ENCODE measurements around the gene SRSF7. TPM values are rescaled to one million over a fixed set of nuclear protein-coding genes. Genes with fewer than 3 reads are reported as not detected.
A peak's percentile ranks its signal among the peaks of the same experiment; 100 is the strongest.
"Not testable (repeated sequence)": the region's sequence is repeated elsewhere in the genome, so short reads cannot be mapped to it uniquely, and the experiment has no call there.

The SRSF7 gene
- 45.9 TPM for total RNA-seq
- long read RNA-seq, transcript SRSF7-201 (8 exons, 2,489 nt) = major isoform, 16 of 36 reads
- long read RNA-seq, transcript SRSF7-208 (7 exons, 1,903 nt) = minor isoform, 7 of 36 reads
- long read RNA-seq, partial matches to known transcripts = 2 of 36 reads
- long read RNA-seq, other reads (novel, unspliced or antisense) = 3 of 36 reads

- DNase-seq (peak; percentile 98), ATAC-seq (ENCODE audit: poor library complexity) (peak; percentile 95)
- intact Hi-C loops (cut with DNase I) = no loop called here
Measured at GRCh38 chr2:38750891-38751595, at the start of gene SRSF7. SRSF7 (minus strand) TSS chr2:38751361; CDS start chr2:38751256, 105 bp downstream.

GRCh38 chr2:38797953-38798352 lies 46.8 kb upstream of the SRSF7 start:
- DNase-seq (no peak), ATAC-seq (ENCODE audit: poor library complexity) (no peak)
- intact Hi-C loops (cut with DNase I) = no loop called here

GRCh38 chr2:38797250-38797676 lies 46.1 kb upstream of the SRSF7 start:
- ATAC-seq (ENCODE audit: poor library complexity) (no peak), DNase-seq (no peak)
- intact Hi-C loops (cut with DNase I) = no loop called here

GRCh38 chr2:38795016-38795415 lies 43.9 kb upstream of the SRSF7 start:
- DNase-seq; intact Hi-C loops (cut with DNase I); ATAC-seq (ENCODE audit: poor library complexity): not testable (repeated sequence)

GRCh38 chr2:38794235-38794946 lies 43.2 kb upstream of the SRSF7 start:
- ATAC-seq (ENCODE audit: poor library complexity) (no peak), DNase-seq (no peak)
- intact Hi-C loops (cut with DNase I) = no loop called here

GRCh38 chr2:38793511-38793910 lies 42.4 kb upstream of the SRSF7 start:
- DNase-seq = no peak
- ATAC-seq (ENCODE audit: poor library complexity) = no peak
- intact Hi-C loops (cut with DNase I) = no loop called here

- intact Hi-C loops (cut with DNase I) = no loop called here
- no peak for DNase-seq
- ATAC-seq (ENCODE audit: poor library complexity) = no peak
Measured at GRCh38 chr2:38792751-38793150, 41.6 kb upstream of the SRSF7 start.

GRCh38 chr2:38792321-38792720 lies 41.2 kb upstream of the SRSF7 start:
- DNase-seq; intact Hi-C loops (cut with DNase I); ATAC-seq (ENCODE audit: poor library complexity): not testable (repeated sequence)

GRCh38 chr2:38791744-38792143 lies 40.6 kb upstream of the SRSF7 start:
- intact Hi-C loops (cut with DNase I) = no loop called here
- no peak for ATAC-seq (ENCODE audit: poor library complexity)
- DNase-seq = no peak

GRCh38 chr2:38789691-38790090 lies 38.5 kb upstream of the SRSF7 start:
- no peak for DNase-seq
- no peak for ATAC-seq (ENCODE audit: poor library complexity)
- intact Hi-C loops (cut with DNase I) = no loop called here

GRCh38 chr2:38788306-38788705 lies 37.1 kb upstream of the SRSF7 start:
- DNase-seq = no peak
- ATAC-seq (ENCODE audit: poor library complexity) = no peak
- intact Hi-C loops (cut with DNase I) = no loop called here

- intact Hi-C loops (cut with DNase I) = no loop called here
- DNase-seq = no peak
- no peak for ATAC-seq (ENCODE audit: poor library complexity)
Measured at GRCh38 chr2:38783586-38783985, 32.4 kb upstream of the SRSF7 start.

- DNase-seq (no peak), ATAC-seq (ENCODE audit: poor library complexity) (no peak)
- intact Hi-C loops (cut with DNase I) = no loop called here
Measured at GRCh38 chr2:38778687-38779082, 27.5 kb upstream of the SRSF7 start.

GRCh38 chr2:38776531-38776930 lies 25.4 kb upstream of the SRSF7 start:
- ATAC-seq (ENCODE audit: poor library complexity) (no peak), DNase-seq (no peak)
- intact Hi-C loops (cut with DNase I) = no loop called here

GRCh38 chr2:38775921-38776225 lies 24.7 kb upstream of the SRSF7 start:
- intact Hi-C loops (cut with DNase I) = no loop called here
- ATAC-seq (ENCODE audit: poor library complexity) (no peak), DNase-seq (no peak)

- no peak for ATAC-seq (ENCODE audit: poor library complexity)
- no peak for DNase-seq
- intact Hi-C loops (cut with DNase I) = no loop called here
Measured at GRCh38 chr2:38775097-38775920, 24.1 kb upstream of the SRSF7 start.

GRCh38 chr2:38771632-38772031 lies 20.5 kb upstream of the SRSF7 start:
- ATAC-seq (ENCODE audit: poor library complexity) = no peak
- intact Hi-C loops (cut with DNase I) = no loop called here
- DNase-seq = no peak

GRCh38 chr2:38765551-38765950 lies 14.4 kb upstream of the SRSF7 start:
- DNase-seq (no peak), ATAC-seq (ENCODE audit: poor library complexity) (no peak)
- intact Hi-C loops (cut with DNase I) = no loop called here

- no peak for ATAC-seq (ENCODE audit: poor library complexity)
- intact Hi-C loops (cut with DNase I) = no loop called here
- no peak for DNase-seq
Measured at GRCh38 chr2:38765149-38765548, 14.0 kb upstream of the SRSF7 start.
